ENCODE results near the gene TMEM86A.
"Not testable (repeated sequence)": the region's sequence is repeated elsewhere in the genome, so short reads cannot be mapped to it uniquely, and the experiment has no call there.

Gene TMEM86A, protein sequence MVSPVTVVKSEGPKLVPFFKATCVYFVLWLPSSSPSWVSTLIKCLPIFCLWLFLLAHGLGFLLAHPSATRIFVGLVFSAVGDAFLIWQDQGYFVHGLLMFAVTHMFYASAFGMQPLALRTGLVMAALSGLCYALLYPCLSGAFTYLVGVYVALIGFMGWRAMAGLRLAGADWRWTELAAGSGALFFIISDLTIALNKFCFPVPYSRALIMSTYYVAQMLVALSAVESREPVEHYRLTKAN

DNA sequence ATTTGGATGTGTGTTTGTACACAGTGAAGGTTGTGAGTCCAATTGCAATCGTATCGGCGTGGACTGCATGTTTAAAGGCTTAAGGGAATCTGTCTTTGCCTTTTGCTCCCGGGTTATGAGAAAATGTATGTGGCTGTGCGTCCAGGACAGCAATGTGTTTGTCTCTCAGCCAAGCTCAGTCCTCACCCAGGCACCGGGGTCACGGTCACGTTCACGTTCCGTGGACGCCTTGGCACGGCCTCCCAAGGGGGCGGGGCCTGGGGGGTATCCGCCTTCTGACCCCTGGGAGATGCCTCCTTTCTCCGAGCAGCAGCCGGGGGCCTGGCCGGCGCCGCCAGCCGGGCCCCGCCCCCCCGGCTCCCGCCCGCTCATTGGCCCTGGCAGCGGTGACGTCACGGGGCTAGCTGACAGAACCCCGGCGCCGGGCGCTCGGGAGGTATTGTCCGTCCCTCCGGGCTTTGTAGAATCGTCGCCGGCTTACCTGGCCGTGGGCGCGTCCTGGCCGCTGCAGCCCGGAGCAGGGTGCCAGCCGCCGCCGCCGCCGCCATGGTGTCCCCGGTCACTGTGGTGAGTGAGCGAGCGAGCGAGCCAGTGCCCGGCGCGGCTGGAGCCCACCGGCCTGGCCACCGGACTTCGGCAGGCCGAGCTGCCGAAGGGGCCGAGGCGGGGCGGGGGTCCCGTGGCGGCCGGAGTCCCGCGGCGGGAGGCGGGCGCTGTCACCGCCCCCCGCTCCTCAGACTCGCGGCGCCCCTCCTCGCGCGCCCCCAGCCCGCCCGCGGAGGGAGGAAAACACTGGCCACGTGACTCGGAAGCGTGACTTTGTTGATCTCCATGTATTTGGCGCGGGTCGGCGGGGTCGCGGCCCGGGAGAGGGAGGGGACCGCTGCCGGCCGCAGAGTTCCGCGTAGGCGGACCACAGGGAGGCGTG lies at the start of gene TMEM86A:
TSS of gene TMEM86A (plus strand) at position 439 of the 928 bp plus-strand sequence. CDS start at position 547, 108 bp downstream.
- DNase-seq: peak; percentile 63

DNA sequence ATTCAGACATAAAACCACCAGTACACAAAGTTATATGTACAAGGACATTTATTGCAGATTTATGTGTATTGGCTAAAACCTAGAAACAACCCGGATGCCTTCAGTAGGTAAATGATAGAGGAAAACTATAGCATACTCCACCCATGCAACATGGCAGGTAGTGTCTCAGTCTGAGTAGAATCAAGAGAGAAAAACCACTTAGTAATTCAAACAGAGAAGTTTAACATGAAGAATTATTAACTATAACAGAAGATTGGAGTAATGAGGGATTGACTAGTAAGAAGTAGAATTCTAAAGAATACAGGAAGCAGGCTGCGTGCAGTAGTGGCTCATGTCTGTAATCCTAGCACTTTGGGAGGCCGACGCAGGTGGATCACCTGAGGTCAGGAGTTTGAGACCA lies 48.2 kb upstream of the TMEM86A start:
- no peak for DNase-seq

DNA sequence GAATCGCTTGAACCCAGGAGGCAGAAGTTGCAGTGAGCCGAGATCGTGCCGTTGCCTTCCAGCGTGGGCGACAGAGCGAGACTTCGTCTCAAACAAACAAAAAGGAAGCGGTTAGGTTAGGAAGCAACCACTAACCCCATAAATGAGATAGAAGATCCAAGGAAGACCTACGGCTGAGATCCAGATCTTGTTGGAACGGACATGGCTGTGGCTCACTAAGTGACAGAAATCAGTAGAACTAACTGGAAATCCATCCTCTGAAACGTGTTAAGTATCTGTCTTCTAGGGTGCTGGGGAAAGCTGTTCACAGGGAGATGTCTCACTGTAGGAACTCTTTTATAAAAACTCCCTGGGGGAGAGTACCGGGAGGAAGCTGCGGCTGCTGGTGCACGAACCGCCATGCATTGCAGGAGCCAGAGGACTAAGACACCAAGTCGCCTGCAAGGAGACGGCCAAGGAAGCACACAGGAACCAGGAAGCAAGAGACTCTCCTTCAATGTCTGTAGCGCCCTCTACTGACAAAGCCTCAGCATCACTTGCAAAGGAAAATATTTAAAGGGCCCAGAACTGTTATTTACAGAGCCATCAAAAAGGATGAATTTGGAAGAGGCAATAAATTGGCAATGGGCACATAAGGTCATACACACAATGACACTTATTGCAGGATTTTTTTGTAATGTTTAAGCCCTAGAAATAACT lies 47.6 kb upstream of the TMEM86A start:
- DNase-seq: peak; percentile 0

DNA sequence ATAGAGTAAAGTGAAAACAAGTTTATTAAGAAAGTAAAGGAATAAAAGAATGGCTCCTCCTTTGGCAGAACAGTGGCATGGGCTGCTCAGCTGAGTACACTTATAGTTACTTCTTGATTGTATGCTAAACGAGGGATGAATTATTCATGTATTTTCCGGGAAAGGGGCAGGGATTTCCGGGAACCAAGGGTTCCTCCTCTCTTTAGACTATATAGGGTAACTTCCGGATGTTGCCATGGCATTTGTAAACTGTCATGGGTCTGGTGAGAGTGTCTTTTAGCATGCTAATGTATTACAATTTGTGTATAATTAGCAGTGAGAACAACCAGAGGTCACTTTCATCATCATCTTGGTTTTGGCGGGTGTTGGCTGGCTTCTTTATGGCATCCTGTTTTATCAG lies 40.9 kb upstream of the TMEM86A start:
- no peak for DNase-seq

DNA sequence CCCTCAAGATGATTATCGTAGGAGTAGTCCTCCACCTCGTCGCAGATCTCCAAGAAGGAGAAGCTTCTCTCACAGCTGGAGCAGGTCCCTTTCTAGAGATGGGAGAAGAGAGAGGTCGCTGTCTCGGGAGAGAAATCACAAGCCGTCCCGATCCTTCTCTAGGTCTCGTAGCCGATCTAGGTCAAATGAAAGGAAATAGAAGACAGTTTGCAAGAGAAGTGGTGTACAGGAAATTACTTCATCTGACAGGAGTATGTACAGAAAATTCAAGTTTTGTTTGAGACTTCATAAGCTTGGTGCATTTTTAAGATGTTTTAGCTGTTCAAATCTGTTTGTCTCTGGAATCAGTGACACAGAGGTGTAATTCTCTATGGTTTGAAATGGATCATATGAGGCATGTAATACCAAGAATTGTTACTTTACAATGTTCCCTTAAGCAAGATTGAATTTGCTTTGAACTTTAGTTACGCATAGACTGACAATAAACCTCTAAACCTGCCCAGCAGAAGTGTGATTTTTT lies 33.2 kb upstream of the TMEM86A start:
- not testable (repeated sequence) for DNase-seq

DNA sequence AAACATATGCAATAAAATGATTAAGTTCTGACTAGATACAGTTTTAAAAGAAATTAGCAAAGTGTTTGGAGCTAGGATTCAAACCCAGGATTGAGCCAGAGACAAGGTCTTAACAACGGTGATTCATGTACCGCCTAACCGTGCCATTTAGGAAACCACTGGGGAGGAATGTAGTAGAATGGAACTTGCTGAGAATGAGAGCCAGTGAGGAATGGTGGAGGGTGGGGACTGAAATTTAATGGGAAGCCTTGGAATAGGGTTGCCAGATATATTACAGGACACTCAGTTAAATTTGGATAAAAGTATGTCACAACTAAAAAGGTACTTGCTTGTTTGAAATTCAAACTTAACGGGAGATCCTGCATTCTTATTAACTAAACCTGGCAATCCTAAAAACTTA lies 30.4 kb upstream of the TMEM86A start:
- no peak for DNase-seq

DNA sequence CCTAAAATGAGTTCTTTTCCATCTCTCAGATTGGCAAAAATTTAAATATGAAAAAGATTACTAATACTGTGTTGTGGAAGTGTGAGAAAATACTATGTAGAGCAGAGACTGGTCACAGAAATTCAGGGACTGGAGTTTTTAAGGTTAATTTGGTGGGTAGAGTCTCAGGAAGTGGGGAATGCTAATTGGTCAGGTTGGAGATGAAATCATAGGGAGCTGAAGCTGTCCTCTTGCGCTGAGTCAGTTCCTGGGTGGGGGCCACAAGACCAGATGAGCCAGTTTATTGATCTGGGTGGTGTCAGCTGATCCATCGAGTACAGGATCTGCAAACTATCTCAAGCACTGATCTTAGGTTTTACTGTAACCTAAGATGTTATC lies 29.4 kb upstream of the TMEM86A start:
- no peak for DNase-seq

DNA sequence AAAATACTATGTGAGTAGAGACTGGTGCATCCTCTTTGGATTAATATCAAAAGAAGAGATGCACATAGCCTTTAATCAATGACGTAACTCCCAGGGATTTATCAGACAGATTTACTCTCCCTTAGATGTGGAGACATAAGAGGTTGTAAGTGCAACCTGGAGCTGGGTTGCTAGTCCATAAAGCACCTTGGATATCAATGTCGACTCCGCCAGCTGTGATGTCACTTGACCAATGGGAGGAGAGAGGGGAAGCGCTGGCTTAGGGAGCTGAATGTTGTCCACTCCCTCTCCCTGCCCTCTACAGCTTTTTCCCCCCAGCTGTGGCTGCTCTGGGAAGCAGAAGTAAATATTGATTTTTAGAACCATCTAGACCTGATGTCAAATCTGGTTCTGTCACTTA lies 28.9 kb upstream of the TMEM86A start:
- DNase-seq: no peak

DNA sequence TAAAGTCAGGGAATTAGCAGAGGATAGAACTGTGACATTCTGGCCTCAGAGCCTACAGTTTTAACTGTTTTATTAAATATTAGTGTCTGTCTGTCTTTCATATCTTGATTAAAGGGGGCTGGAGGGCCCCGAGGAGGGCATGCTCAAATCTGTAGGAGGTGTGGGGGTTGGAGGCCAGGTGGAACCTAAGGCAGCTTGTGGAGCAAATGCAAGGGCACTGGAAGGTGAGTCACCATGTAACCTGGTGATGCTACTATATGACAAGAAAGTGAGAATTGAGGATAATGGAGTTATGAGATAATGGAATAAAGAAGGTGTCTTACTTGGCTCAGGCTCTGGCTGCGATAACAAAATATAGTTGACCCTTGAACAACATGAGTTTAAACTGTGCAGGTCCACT lies 27.3 kb upstream of the TMEM86A start:
- no peak for DNase-seq

DNA sequence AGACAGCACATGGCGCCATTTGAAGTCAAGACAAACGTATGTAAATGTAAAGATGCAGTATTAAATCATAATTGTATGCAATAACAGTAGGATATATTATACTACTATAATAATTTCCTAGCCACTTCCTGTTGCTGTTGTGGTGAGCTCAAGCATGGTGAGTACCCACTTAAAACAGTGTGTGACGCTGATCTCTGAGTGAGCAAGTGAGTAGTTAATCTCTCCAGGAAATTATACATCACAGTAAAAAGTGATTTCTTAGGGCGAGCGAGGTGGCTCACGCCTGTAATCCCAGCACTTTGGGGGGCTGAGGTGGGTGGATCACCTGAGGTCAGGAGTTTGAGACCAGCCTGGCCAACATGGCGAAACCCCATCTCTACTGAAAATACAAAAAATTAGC lies 26.4 kb upstream of the TMEM86A start:
- DNase-seq: not testable (repeated sequence)

DNA sequence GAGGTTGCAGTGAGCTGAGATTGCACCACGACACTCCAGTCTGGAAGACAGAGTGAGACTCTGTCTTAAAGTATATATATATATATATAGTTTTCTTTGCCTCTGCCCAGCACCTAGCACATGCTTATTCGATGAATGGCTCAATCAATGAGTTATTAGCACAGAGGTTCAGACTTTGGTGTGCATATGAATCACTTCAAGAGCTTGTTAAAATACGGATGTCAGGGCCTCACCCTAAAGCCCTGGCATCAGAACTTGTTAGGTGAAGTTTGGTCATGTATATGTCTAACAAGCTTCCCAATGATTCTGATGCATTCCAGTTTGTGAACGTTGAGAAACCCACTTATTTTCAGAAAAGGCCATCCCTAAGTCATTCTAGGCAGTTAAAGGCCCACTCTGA lies 21.8 kb upstream of the TMEM86A start:
- DNase-seq: no peak

DNA sequence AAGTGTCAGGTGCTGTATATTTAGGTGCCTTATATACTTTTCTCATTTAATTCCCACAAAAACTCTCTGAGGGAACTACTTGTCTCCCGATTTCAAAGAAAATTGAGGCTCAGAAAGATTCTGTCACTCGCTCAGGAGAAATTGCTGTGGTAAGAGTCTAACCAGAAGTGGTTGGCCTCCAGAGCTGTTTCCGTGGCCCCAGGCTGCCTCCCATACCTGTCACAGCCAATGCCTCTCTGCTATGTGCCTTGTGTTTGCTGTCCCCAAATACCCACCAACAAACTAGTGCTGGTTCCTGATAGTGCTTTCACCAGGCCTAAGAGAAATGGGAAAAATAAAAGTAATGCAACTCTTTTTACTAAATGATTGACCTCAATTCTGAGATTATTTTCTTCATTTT lies 21.0 kb upstream of the TMEM86A start:
- DNase-seq: no peak

DNA sequence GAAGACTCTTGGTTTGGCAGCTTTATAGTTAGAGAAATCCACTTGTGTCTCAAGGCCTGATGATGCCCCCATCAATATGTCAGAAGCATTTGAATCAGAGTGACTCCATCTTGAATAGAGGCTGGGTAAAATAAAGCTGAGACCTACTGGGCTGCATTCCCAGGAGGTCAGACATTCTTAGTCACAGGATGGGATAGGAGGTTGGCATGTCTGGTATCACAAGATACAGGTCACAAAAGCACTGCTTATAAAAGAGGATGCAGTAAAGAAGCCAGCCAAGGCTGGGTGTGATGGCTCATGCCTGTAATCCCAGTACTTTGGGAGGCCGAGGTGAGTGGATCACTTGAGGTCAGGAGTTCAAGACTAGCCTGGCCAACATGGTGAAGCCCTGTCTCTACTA lies 16.6 kb upstream of the TMEM86A start:
- DNase-seq: not testable (repeated sequence)

DNA sequence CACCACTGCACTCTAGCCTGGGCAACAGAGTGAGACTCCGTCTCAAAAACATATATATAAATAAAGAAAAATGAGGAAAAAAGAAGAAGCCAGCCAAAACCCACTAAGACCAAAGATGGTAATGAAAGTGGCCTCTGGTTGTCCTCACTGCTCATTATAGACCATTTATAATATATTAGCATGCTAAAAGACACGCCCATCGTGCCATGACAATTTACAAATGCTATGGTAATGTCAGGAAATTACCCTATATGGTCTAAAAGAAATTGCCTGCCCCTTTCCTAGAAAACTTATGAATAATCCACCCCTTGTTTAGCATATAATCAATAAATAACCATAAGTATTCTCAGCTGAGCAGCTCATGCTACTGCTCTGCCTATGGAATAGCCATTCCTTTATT lies 16.1 kb upstream of the TMEM86A start:
- no peak for DNase-seq

DNA sequence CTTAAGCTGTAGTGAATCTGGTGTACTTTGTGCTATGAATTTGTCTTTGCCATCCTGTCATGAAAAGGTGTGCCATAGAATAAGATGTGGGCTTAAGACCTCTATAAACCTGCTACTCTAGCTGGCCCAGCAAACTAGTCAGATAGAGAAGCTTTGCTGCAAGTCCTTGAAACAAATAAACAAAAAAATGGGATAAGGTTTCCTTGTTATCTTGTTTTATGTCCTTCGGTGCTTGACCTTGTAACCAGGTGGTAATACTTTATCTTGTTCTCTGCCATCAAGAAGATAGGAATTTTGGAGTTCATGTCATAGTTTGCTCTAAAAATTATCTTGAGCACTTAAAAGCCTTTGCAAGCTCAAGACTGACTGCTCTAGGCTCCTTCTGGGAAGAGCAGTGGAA lies 14.3 kb upstream of the TMEM86A start:
- no peak for DNase-seq

DNA sequence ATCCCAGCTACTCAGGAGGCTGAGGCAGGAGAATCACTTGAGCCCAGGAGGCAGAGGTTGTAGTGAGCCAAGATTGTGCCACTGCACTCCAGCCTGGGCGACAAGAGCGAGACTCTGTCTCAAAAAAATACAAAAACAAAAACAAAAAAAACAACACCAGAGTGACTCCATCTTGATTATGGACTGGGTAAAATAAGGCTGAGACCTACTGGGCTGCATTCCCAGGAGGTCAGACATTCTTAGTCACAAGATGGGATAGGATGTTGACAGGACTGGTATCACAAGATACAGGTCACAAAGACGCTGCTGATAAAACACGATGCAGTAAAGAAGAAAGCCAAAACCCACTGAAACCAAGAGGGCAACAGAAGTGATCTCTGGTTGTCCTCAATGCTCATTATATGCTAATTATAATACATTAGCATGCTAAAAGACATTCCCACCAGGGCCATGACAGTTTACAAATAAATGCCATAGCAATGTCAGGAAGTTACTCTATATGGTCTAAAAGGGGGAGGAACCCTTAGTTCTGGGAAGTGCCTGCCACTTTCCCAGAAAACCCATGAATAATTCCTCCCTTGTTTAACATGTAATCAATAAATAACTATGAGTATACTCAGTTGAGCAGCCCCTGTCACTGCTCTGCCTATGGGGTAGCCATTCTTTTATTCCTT lies 7.0 kb upstream of the TMEM86A start:
- DNase-seq: not testable (repeated sequence)

DNA sequence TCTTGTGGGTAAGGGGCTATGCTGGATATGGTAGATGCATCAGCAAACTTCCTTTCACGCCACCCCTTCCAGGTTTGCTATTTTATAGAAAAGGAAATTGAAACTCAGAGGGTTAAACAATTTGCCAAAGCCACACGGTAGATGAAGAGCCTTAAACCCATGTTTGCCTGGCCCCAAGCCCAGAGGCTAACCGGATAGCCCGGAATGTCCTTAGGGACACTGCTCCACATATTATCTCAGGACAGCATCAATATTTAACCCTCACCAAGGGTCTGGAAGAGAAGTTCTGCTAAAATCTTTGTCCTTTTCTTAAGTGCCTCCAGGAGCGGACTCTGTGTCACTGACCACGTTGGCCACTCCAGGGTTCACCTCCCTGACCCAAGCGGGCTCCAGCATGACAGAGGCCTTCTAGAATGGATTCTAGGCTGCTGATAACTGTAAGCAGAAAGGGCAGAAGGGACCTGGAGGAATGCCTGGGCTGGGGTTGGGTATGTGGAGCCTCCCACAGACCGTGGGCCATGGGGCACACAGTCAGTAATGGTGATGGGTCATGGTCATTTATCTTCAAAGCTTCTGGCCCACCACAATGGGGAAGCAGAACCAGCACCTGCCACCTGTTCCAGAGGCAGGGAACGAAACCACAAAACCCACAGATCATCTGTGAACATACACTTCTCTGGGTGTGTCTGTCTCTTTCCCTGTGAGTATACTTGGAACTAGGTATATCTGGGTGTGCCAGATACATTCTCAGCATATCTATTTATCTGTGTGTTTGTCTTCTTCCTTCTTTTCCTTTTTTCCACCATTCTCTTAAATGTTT lies 5.4 kb upstream of the TMEM86A start:
- no peak for DNase-seq

DNA sequence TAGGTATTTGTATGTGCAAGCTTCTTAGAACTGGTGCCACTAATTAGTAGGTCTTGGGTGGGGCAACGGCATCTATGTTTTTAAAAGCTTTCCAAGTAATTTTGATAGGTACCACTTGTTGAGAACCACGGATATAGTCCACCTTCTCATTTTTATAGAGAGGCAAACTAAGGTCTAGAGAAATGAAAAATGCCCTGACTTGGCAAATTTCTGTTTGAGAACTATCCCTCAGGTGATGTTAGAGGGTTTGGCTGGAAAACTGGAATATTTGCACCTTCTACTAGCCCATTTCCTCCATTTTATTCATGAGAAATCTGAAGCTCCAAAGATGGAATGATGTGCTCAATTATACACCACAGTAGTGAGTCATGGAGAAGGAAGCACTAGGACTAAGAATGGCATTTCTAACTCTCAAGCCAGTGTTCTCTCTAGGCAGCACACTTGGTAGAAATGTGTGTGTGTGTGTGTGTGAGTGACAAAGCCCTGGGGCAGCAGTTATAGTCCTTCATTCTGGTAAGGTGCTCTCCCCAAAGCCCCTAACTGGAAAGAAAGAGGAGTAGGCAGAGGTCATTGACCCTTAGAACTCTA lies 1.8 kb upstream of the TMEM86A start:
- DNase-seq: no peak

DNA sequence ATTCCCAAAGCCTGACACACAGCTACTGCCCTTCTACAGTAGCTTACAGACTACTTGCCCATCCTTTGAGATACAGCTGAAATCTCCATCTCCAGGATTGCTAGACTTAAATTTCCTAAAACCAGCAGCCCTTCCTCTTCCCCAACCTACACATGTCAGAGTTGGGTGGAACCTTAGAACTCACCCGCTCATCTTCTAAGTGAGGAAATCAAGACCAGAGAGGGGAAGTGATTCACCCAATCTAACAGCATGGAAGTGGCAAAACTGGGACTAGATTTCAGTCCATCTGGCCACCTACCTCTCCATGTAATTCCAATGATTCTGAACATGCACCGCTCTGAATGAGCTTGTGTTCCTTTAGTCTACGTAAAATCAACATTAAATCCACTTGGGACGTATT lies 1.0 kb upstream of the TMEM86A start:
- no peak for DNase-seq

DNA sequence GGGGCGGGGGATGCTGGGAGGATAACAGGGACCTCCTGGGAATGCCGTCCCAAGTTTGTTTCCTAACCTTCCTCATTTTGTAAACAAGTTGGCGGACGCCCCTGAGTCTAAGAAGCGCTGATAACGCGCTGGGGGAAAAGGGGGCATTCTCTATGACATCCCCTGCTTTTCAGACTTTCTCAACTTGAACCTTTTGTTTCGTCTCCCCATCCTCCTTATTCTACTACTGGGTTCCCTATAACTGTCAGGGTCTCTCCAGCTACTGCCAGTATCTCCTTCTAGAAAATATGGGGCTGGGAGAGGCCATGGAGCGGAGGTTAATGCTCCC lies 654 bp downstream of the TMEM86A start:
- no peak for DNase-seq

DNA sequence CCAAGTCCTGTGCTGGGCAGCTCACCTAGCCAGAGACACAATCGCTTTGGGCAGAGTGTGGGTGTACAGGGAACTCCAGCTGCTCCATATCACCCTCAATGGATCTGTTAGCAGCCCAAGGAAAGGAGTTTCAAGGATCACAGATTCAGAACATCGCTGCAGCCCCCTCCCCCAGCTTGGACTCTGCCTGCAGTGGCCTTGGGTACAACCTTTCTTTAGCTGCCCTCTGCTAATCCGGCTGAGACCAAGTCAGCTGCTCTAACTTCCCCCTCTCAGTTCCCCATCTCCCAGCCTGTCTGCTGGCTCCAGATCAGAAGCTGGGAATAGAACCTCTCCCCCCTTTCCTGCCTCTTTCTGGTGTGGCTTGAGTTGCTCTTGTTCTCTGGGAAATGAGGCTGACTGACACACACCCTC lies 1.3 kb downstream of the TMEM86A start:
- DNase-seq: no peak

DNA sequence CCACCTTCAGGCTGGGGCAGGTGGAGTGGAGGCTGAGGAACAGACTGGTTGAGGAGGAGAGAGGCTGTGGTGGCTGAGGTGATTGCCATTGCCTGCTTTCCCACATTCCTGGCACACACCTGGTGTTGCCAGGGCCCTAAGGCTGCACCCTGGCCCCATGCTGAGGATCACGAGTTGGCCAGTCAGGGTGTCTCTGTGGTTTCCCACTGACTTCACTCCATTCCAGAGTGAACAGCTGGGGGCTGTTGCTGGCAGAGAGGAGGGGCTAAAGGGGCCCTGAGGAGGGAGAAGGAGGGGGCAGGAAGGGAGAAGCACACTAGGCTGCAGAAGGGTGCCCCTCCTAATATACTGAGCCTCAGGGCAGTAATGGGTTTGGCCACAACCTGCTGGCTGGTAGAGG lies 1.8 kb downstream of the TMEM86A start:
- no peak for DNase-seq
